RWPE1 (cell line): ENCODE data around the gene ADISSP.
A peak's percentile ranks its signal among the peaks of the same experiment; 100 is the strongest.

Experiments
- CTCF ChIA-PET: fragments of 350-600 bp; sonication (Branson Sonifier 250); formaldehyde crosslinking; extraction: SDS; loops from one replicate; lab custom pipeline; 2021; lab: Yijun Ruan, JAX
- POLR2A ChIA-PET: fragments of 400-600 bp; formaldehyde crosslinking; extraction: SDS; loops from one replicate; lab custom pipeline; 2020; ENCODE audit warnings: antibody characterized with exemption; ENCODE audit not compliant: low non-redundant PET; lab: Yijun Ruan, JAX
- DNase-seq: peaks from one replicate; pipeline ENCODE4 v3.0.0; 2012; ENCODE audit warnings: low spot score
- H3K27ac ChIP-seq: fragments of 450-650 bp; 2 replicates; pipeline ENCODE4 v1.5.1; 2017
- TF ChIP-seq, protein P1 (sequence below): fragments of 450-650 bp; conservative IDR thresholded peaks from 2 replicates; pipeline ENCODE4 v1.5.1; 2017; ENCODE audit warnings: low read depth, mild to moderate bottlenecking

ADISSP gene

DNA sequence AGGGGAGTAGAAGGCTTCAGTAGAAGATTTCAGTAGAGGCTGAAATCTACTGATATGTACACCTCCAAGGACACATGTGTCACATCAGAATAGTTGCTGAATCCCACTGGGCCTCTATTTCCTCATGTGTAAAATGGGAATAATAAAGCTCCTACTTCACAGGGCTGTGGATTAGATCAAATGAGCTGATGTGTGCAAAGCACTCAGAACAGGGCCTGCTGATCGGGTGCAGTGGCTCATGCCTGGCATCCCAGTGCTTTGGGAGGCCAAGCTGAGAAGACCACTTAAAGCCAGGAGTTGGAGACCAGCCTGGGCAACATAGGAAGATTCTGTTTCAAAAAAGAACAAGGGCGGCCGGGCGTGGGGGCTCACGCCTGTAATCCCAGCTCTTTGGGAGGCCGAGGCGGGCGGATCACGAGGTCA, 44.7 kb upstream of the ADISSP start:
- H3K27ac ChIP-seq, result peak overlapping the region; percentile 100
- TF ChIP-seq, protein P1, sequence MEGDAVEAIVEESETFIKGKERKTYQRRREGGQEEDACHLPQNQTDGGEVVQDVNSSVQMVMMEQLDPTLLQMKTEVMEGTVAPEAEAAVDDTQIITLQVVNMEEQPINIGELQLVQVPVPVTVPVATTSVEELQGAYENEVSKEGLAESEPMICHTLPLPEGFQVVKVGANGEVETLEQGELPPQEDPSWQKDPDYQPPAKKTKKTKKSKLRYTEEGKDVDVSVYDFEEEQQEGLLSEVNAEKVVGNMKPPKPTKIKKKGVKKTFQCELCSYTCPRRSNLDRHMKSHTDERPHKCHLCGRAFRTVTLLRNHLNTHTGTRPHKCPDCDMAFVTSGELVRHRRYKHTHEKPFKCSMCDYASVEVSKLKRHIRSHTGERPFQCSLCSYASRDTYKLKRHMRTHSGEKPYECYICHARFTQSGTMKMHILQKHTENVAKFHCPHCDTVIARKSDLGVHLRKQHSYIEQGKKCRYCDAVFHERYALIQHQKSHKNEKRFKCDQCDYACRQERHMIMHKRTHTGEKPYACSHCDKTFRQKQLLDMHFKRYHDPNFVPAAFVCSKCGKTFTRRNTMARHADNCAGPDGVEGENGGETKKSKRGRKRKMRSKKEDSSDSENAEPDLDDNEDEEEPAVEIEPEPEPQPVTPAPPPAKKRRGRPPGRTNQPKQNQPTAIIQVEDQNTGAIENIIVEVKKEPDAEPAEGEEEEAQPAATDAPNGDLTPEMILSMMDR, result no peak
- ChIA-PET POLR2A (interaction anchor here (0.6 kb wide), 1 partner anchor 23 kb away, joined by 4 read pairs; no protein-coding TSS in a partner anchor), CTCF (interaction anchor here (0.6 to 1.2 kb wide), 3 partner anchors 8 to 42 kb away, joined by 3 to 4 read pairs (median 4); partner anchors contain the start of gene AP5S1)
- no peak for DNase-seq

DNA sequence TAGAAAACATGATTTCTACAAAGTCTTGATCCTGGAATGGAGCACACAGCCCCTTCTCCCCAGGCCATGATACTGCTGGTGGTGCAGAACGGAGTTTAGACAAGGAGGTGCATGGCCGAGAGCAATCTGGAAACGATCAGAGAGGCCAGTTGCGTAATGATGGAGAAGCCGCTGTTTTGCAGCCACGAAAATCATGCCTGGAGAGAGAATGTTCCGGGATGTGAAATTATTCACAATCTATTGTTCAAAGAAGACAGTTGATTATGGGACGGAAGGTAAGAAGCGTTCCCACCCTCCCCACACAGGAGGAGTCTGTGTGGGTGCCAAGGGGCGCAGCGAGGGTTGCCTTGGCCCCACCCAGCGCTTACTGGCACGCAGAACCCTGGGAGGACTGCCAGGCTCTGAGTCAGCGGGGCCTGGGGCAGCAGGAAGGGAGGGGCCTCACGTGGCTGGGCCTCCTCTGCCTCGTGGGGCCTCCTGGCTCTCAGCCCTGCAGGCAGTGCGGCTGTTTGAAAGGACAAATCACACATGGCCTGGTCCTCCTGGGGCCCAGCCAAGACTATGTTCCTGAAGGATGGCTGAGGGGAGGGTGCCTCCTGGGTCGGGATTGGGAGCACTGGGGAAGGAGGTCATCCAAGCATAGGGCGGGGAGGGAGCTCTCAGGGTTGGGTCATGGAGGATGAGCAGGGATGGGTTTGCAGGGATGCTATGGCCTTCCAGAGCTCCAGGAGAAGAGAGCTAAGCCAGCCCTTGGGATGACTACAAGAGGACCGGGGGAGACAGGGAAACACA, 44.1 kb upstream of the ADISSP start:
- DNase-seq, result peak; percentile 97
- TF ChIP-seq, protein P1, result no peak
- POLR2A ChIA-PET, result interaction anchor here (0.6 kb wide), 1 partner anchor 22 kb away, joined by 4 read pairs; no protein-coding TSS in a partner anchor
- peak overlapping the region; percentile 100 for H3K27ac ChIP-seq
- CTCF ChIA-PET, result interaction anchor here (0.5 to 1.2 kb wide), 4 partner anchors 9 to 135 kb away, joined by 3 to 4 read pairs (median 4); partner anchors contain the start of gene AP5S1

DNA sequence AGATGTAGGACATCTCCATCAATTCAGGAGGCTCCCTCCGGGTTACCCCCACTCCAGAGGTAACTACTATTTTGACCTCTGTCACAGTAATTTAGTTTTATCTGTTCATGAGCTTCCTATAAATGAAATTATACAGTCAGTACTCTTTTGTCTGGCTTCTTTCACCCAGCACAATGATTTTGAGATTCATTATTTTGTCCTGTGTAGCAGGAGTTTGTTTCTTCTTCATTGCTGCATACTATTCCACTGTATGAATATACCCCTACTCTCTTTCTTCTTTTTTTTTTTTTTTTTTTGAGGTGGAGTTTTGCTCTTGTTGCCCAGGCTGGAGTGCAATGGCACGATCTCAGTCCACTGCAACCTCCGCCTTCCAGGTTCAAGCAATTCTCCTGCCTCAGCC, 41.0 kb upstream of the ADISSP start:
- TF ChIP-seq, protein P1, result no peak
- H3K27ac ChIP-seq, result peak overlapping the region; percentile 100
- no peak for DNase-seq
- CTCF ChIA-PET, result interaction anchor here (0.9 to 1.1 kb wide), 2 partner anchors 10 to 13 kb away, joined by 3 to 4 read pairs; no protein-coding TSS in a partner anchor
- POLR2A ChIA-PET, result interaction anchor here (0.8 kb wide), 1 partner anchor 10 kb away, joined by 4 read pairs; no protein-coding TSS in a partner anchor

DNA sequence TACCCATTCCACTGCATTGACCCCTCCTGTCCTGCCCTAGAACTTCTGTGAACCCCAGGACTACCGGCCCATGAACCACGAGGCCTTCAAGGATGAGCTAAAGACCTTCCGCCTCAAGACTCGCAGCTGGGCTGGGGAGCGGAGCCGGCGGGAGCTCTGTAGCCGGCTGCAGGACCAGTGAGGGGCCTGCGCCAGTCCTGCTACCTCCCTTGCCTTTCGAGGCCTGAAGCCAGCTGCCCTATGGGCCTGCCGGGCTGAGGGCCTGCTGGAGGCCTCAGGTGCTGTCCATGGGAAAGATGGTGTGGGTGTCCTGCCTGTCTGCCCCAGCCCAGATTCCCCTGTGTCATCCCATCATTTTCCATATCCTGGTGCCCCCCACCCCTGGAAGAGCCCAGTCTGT, 37.2 kb upstream of the ADISSP start:
- DNase-seq, result no peak
- POLR2A ChIA-PET, result no interaction called here
- TF ChIP-seq, protein P1, result no peak
- peak overlapping the region; percentile 100 for H3K27ac ChIP-seq
- CTCF ChIA-PET, result no interaction called here

DNA sequence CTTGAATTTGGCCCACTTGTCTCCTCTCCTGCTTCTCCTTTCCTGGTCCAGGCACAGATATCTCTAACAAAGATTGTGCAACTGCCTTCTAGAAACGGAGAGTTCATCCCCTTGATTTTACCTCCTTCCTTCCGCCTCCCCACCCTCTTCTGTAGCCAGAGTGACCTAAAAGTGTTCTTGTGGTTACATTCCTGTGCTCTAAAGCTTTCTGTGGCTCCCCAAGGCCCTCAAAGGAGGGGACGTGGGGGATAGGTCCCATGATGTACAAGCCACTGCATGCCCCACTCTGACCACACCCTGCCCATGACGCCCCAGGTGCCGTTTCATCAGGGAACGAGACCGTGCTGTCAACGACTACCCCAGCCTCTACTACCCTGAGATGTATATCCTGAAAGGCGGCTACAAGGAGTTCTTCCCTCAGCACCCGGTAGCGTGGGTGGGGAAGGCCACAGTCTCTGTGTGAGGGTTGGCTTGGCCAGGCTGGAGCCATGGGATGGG, 36.8 kb upstream of the ADISSP start:
- POLR2A ChIA-PET, result no interaction called here
- CTCF ChIA-PET, result no interaction called here
- TF ChIP-seq, protein P1, result no peak
- no peak for DNase-seq
- peak overlapping the region; percentile 100 for H3K27ac ChIP-seq

DNA sequence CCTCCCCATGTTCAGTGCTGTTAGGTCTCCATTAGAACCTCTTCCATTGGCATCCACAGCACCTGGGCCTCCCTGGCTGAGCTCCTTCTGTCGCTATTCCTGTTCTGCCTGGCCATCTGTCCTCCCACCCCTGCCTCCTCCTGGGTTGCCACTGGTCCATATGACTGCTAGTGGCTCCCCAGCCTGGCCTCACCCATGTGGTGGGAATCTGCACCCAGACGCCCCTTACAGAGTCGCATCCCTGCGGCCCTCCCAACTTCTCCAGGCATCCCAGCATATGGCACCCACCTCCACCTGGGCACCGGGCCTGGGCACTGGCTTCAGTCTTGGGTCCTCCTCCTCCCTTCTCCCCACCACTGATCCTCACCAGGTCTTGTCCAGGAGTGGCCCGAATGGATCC, 36.3 kb upstream of the ADISSP start:
- no peak for DNase-seq
- H3K27ac ChIP-seq, result peak overlapping the region; percentile 100
- TF ChIP-seq, protein P1, result no peak
- CTCF ChIA-PET, result no interaction called here
- POLR2A ChIA-PET, result interaction anchor here (0.7 to 1.1 kb wide), 2 partner anchors 14 to 35 kb away, joined by 3 to 6 read pairs; no protein-coding TSS in a partner anchor
